D721Med (cell line): Measurements from ENCODE around the gene ODR4.
A peak's percentile ranks its signal among the peaks of the same experiment; 100 is the strongest.

Experiments used
- DNase-seq: peaks from one replicate; pipeline ENCODE4 v3.0.0; 2011; ENCODE audit warnings: low spot score; ENCODE audit not compliant: insufficient read length
- FAIRE-seq: peaks from 2 replicates; lab custom pipeline; 2011; peaks lifted over from hg19 to GRCh38; lab: Jason Lieb, UNC
- CTCF ChIP-seq: IDR thresholded peaks from 2 replicates; pipeline ENCODE4 v1.5.1; 2012; ENCODE audit warnings: mild to moderate bottlenecking, control low read depth; ENCODE audit not compliant: insufficient read depth; ENCODE audit errors: missing control alignments

ODR4 gene

GRCh38 chr1:186424539-186424938 lies 48.9 kb downstream of the ODR4 start:
- no peak for DNase-seq
- no peak for FAIRE-seq
- no peak for TF ChIP-seq CTCF

- TF ChIP-seq CTCF = no peak
- no peak for DNase-seq
- FAIRE-seq = no peak
Measured at GRCh38 chr1:186426118-186426517, 50.5 kb downstream of the ODR4 start.

GRCh38 chr1:186429017-186429416 lies 53.4 kb downstream of the ODR4 start:
- no peak for TF ChIP-seq CTCF
- peak; percentile 84 for FAIRE-seq
- DNase-seq = no peak

- DNase-seq (no peak), FAIRE-seq (peak; percentile 90)
- TF ChIP-seq CTCF = no peak
Measured at GRCh38 chr1:186435336-186435735, 59.7 kb downstream of the ODR4 start.

GRCh38 chr1:186438567-186438966 lies 62.9 kb downstream of the ODR4 start:
- FAIRE-seq (peak; percentile 81), DNase-seq (no peak)
- no peak for TF ChIP-seq CTCF

GRCh38 chr1:186440584-186440983 lies 64.9 kb downstream of the ODR4 start:
- DNase-seq (no peak), FAIRE-seq (no peak)
- no peak for TF ChIP-seq CTCF

DNA sequence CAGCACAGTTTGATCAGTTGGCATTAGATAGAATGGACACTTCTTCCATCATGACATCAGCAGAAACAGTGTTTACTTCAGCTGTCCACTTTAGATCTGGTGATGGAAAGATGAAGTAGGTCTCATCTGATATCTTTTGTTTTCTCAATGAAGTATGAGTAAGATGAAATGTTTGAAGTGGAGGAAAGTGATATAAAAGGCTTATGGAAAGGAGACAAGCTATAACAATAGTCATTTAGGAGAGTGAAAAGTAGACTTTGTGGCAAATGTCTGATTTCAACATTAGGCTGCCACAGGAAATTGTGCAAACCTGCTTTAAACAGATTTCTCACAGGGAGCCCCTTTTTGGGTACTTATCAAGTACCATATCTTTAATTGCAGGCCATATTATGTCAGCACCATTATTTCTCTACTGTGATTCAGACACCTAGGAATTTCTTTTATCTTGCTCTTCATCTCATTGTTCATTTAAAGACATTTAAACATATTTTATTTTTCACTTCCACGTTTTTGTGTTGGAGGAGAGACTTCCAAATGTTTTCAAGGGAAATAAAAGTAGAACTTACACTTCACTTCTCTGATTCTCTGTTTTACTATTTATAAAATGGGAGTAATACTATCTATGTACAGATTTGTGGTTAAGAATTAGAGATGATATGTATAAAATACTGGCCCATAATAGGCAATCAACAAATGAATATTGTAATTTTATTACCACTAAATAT lies 67.2 kb downstream of the ODR4 start:
- no peak for TF ChIP-seq CTCF
- DNase-seq = no peak
- FAIRE-seq = peak; percentile 97
